Retinal pigment epithelial cell (primary cell): ENCODE data around the gene SCRG1.

ENCODE experiments used
- DNase-seq: peaks from one replicate; pipeline ENCODE4 v3.0.0-alpha.2; 2010; ENCODE audit warnings: low read depth
- H3K4me3 ChIP-seq: 2 replicates; pipeline ENCODE4 v1.5.1; 2011; ENCODE audit warnings: mild to moderate bottlenecking, low read length, control low read depth, moderate library complexity
- TF ChIP-seq, protein P1 (sequence below): conservative IDR thresholded peaks from 2 replicates; pipeline ENCODE4 v1.5.1; 2011; ENCODE audit warnings: low read depth, low read length, control low read depth, inconsistent platforms

Gene SCRG1

DNA sequence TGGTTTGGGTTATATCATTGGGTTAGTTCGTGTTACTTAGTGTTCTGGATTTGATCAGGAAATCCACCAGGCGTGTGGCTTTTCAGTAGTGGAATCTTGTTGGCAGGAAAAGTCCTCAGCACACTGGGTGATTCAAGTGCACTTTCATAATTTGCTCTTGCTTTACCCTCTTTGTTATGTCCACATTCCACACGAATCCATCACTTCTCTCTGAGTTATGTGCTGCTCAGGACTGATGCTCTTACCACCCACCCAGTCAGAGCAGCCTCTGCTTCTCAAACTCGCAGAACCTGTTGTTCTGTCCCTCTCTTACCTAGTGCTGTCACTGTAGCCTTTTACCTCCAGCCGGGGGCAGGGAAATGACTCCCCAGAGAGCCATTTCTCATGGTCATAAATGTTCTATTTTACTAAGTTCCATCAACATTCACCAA lies 37.2 kb upstream of the SCRG1 start:
- TF ChIP-seq, protein P1, sequence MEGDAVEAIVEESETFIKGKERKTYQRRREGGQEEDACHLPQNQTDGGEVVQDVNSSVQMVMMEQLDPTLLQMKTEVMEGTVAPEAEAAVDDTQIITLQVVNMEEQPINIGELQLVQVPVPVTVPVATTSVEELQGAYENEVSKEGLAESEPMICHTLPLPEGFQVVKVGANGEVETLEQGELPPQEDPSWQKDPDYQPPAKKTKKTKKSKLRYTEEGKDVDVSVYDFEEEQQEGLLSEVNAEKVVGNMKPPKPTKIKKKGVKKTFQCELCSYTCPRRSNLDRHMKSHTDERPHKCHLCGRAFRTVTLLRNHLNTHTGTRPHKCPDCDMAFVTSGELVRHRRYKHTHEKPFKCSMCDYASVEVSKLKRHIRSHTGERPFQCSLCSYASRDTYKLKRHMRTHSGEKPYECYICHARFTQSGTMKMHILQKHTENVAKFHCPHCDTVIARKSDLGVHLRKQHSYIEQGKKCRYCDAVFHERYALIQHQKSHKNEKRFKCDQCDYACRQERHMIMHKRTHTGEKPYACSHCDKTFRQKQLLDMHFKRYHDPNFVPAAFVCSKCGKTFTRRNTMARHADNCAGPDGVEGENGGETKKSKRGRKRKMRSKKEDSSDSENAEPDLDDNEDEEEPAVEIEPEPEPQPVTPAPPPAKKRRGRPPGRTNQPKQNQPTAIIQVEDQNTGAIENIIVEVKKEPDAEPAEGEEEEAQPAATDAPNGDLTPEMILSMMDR, result no peak
- no peak for DNase-seq
- no peak overlapping the region for H3K4me3 ChIP-seq

DNA sequence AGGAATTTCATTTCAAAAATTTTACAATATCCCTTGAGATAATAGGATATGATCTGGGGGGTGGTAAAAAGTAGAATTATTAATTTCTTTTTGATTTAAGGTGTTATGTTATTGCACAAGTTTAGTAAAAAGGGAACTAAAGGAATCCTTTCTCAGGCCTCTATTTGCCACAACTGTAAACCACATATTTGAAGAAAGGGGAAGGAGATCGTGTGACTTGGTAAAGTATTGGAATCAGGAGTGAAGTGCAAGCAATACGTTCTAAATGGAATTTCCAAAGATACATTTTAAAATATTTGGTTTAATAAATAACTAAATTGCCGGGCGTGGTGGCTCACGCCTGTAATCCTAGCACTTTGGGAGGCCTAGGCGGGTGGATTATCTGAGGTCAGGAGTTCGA lies 35.3 kb upstream of the SCRG1 start:
- DNase-seq, result no peak
- H3K4me3 ChIP-seq, result no peak overlapping the region
- TF ChIP-seq, protein P1, result no peak

DNA sequence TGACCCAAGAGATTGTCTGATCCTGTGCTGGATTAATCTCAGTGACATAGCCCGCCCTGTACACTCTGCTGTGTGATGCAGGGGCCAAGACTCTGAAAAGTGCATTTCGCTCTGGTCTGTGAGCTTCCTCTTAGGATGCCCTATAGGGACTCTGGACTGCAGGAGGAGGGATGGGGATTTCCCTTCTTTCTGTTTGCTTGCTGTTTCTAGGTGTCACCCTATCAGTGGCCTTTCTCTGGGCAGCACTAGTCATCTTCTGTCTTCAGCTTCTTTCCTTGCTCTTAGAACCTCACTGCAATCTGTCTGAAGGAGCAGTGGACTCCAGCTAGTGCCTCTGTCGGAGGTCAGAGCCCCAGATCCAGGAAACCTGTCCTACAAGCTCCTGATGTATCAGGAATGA lies 34.5 kb upstream of the SCRG1 start:
- no peak for DNase-seq
- TF ChIP-seq, protein P1, result no peak
- H3K4me3 ChIP-seq, result no peak overlapping the region

DNA sequence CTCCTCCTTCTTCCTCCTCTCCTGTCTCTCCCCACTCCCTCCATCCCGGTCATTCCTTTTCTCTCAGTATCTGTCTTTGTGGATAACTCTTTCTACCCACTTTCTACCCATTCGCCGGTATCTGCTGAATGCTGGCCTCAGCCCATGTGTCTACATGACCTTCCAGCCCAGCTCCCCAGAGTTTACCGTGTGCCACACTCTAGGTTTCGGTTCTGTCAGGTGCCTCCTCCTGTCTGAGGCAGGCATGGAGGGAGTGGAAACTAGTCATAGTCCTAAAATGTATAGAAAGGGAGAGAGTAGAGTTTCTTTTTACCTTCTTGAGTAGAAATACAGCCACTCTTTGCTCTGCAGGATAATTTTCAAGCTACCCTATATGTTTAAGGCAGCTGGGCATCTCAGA lies 33.5 kb upstream of the SCRG1 start:
- TF ChIP-seq, protein P1, result no peak
- no peak overlapping the region for H3K4me3 ChIP-seq
- no peak for DNase-seq

DNA sequence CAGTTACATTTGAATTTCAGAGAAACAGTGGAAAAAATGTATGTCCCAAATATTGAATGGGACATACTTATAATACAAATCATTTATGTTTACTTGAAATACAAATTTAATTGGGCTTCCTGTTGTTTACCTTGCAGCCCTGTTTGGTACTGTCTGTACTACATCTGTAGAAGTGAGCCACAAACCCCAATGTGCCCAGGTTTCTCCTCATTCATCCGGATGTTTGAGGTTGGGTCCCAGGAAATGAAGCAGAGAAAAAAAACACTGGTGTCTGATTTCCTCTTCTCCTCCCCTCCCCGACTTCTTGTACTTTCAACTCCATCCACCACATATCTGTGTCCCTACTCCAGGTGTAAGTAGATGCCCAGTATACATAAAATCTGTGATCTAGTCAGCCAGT lies 27.1 kb upstream of the SCRG1 start:
- TF ChIP-seq, protein P1, result no peak
- DNase-seq, result no peak
- H3K4me3 ChIP-seq, result no peak overlapping the region

DNA sequence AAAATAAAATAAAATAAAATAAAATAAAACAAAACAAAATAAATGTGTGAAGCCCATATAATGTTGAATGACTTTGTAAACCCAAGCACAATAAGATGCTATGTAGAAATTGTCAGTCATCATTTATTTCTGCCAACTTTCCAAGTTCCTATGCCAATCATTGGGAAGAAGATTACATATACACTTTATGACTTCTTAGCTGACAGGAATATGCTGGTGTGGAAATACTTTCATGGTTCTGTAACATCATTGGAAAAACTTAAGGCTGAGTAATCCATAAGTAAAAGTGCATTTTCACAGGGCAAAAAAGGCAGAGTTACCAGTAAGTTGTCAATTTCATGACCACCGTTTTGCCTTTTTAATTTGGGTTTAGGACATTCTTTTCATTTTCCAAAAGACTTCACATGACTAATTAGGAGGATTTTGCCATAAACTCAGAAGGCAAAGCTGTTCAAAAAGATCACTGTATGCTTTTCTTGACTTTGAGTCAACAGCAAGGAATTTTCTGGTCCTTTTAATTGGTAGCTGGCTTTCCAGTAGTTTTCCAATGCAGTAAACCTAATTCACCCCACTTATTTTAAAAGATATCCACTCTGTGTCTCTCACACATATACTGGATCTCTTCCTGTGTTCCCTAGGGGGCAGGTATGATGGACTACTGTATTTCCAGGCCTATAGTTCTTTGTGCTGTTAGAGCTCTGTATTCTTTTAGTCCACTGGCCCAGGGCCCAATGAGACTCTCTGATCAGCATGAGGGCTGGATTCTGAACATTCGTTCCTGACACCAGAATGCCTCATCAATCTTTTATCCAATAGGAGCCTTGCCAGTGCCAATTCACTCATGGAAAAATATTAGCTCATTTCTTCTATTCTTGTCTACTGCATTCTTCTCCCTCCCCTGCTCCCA lies 26.2 kb upstream of the SCRG1 start:
- peak; percentile 95 for DNase-seq
- TF ChIP-seq, protein P1, result peak; percentile 13
- H3K4me3 ChIP-seq, result no peak overlapping the region

DNA sequence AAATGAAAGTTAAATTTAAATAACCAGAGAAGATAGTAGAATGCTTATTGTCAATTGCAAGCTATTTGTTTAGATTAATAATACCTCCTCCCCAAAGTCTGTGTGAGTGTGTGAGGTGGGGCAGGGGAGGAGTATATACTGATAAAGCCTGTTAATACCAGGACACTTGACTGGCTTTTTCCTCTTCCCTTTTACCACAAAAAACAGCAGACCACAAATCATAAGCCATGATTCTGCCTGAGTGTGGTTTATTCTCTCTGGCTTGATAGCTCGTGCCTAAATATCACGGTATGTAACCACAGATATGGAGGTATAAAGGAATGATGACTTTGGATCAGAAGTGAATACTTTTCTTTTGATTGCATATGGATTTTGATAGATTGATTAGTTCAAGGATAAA lies 21.9 kb upstream of the SCRG1 start:
- no peak overlapping the region for H3K4me3 ChIP-seq
- DNase-seq, result no peak
- TF ChIP-seq, protein P1, result no peak
